Liver (tissue), 3 donors: Measurements from ENCODE around the gene RAB44.

Experiments
- GABPA ChIP-seq, 2 donors: IDR thresholded peaks in 1 of 2; conservative IDR thresholded peaks in 1 of 2; 2 replicates each; pipeline ENCODE4 v1.6.1; 2016; ENCODE audit warnings: antibody characterized with exemption in 2 of 2, mild to moderate bottlenecking in 1 of 2, moderate library complexity in 1 of 2
- RAD21 ChIP-seq, 2 donors: IDR thresholded peaks; 2 replicates each; pipeline ENCODE4 v1.6.1; 2016; ENCODE audit warnings: antibody characterized with exemption in 2 of 2, mild to moderate bottlenecking in 2 of 2
- TAF1 ChIP-seq: conservative IDR thresholded peaks from 2 replicates; pipeline ENCODE4 v1.6.1; 2016; ENCODE audit warnings: antibody characterized with exemption, mild to moderate bottlenecking
- TF ChIP-seq, protein P1 (sequence below): IDR thresholded peaks from 2 replicates; pipeline ENCODE4 v1.6.1; 2016; ENCODE audit warnings: antibody characterized with exemption
- TF ChIP-seq, protein P2 (sequence below): fragments of 150-350 bp; IDR thresholded peaks from 2 replicates; pipeline ENCODE4 v1.5.1; 2017; ENCODE audit warnings: improper control_type of control experiment, low read depth, low read length; ENCODE audit not compliant: missing input control
- TF ChIP-seq, protein P3 (sequence below): IDR thresholded peaks from 2 replicates; pipeline ENCODE4 v1.6.1; 2016; ENCODE audit warnings: antibody characterized with exemption
- donor health status: healthy.
- donor health status: healthy.

DNA sequence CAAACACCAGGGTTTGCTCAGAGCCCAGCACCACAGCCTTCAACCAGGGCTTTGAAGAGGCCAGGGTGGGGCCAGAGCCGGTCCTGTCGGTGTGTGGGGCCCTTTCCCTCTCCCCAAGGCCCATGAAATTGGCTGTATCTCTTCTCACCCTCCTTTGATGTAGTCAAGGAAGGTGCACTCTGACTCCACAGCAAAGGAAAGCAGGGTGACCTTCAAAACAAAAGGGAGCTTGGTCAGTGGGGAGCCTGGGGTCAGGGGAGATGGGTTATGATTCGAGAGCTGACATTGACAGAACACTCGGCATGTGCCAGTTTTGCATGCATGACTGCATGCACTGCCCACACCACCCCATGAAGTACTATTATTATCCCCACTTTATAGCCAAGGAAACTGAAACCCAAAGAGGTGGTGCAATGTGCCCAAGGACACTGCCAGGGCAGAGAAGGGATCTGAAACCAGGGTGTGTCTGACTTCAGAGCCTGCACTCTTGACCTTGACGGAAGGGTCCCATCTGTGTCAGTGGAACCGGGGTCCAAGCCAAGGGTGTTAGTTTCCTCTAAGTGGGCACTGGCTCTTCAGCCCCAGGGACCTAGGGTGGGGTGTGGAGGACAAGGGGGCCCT, 55.4 kb downstream of the RAB44 start:
- TF ChIP-seq, protein P1, sequence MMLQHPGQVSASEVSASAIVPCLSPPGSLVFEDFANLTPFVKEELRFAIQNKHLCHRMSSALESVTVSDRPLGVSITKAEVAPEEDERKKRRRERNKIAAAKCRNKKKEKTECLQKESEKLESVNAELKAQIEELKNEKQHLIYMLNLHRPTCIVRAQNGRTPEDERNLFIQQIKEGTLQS = no peak
- TF ChIP-seq, protein P2, sequence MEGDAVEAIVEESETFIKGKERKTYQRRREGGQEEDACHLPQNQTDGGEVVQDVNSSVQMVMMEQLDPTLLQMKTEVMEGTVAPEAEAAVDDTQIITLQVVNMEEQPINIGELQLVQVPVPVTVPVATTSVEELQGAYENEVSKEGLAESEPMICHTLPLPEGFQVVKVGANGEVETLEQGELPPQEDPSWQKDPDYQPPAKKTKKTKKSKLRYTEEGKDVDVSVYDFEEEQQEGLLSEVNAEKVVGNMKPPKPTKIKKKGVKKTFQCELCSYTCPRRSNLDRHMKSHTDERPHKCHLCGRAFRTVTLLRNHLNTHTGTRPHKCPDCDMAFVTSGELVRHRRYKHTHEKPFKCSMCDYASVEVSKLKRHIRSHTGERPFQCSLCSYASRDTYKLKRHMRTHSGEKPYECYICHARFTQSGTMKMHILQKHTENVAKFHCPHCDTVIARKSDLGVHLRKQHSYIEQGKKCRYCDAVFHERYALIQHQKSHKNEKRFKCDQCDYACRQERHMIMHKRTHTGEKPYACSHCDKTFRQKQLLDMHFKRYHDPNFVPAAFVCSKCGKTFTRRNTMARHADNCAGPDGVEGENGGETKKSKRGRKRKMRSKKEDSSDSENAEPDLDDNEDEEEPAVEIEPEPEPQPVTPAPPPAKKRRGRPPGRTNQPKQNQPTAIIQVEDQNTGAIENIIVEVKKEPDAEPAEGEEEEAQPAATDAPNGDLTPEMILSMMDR = no peak
- TF ChIP-seq TAF1 (no peak), RAD21 (IDR thresholded peaks at IDR 0.05) (no peak), GABPA (IDR thresholded peaks at IDR 0.05 in 1 of 2, conservative IDR thresholded peaks at IDR 0.05 in 1 of 2) (no peak)
- TF ChIP-seq, protein P3, sequence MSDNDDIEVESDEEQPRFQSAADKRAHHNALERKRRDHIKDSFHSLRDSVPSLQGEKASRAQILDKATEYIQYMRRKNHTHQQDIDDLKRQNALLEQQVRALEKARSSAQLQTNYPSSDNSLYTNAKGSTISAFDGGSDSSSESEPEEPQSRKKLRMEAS = no peak
